ENCODE measurements around the gene LIFR.

LIFR gene

GRCh38 chr5:38582293-38582974, 26.0 kb upstream of the LIFR start:
- in situ Hi-C loops (cut with HindIII; ENCODE audit: low sequenced_read_pairs), result no loop called here
- DNase-seq (ENCODE audit: low read depth, low spot score), result no peak
- no peak overlapping the region for H3K4me3 ChIP-seq (ENCODE audit: low read depth, low read length)
- TF ChIP-seq, protein P1, sequence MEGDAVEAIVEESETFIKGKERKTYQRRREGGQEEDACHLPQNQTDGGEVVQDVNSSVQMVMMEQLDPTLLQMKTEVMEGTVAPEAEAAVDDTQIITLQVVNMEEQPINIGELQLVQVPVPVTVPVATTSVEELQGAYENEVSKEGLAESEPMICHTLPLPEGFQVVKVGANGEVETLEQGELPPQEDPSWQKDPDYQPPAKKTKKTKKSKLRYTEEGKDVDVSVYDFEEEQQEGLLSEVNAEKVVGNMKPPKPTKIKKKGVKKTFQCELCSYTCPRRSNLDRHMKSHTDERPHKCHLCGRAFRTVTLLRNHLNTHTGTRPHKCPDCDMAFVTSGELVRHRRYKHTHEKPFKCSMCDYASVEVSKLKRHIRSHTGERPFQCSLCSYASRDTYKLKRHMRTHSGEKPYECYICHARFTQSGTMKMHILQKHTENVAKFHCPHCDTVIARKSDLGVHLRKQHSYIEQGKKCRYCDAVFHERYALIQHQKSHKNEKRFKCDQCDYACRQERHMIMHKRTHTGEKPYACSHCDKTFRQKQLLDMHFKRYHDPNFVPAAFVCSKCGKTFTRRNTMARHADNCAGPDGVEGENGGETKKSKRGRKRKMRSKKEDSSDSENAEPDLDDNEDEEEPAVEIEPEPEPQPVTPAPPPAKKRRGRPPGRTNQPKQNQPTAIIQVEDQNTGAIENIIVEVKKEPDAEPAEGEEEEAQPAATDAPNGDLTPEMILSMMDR (IDR thresholded peaks at IDR 0.05; ENCODE audit: low read depth, low read length), result no peak

DNA sequence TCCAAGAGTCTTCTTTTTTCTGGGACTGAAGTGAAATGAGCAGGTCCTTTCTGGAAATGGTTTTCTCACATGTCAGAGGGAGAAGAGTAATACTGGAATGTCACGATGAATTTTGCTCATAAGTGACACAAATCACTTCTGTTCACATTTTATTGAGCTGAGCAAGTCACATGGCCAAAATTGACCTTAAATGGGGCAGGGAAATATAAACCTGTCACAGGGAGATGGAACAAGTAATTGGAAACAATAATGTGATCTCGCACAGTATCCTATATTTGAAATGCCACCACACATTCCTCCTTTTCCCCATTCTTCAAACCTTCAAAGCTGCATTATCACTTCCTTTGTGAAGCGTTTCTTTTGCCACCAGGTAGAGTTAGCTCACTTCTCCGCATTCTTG, 25.2 kb upstream of the LIFR start:
- no peak for DNase-seq (ENCODE audit: low read depth, low spot score)
- TF ChIP-seq, protein P1 (IDR thresholded peaks at IDR 0.05; ENCODE audit: low read depth, low read length), result no peak
- in situ Hi-C loops (cut with HindIII; ENCODE audit: low sequenced_read_pairs), result no loop called here
- H3K4me3 ChIP-seq (ENCODE audit: low read depth, low read length), result no peak overlapping the region

DNA sequence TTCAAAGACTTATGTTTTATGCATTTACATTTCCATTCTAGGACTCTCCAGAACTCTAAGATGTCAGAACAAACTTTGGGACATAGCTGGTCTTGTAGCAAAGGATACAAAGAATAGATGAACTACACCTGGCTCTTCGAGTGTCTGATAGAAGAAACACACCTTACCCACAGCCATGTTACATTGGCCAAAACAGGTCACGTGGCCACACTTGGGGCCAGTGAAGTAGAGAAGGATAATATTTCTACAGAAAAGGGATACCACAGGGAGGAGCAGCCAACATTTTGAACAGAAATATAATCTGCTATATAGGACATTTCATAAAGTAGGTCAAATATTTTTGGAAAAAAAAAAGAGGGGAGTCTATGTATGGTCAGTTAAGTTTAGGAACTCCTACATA, 22.7 kb upstream of the LIFR start:
- H3K4me3 ChIP-seq (ENCODE audit: low read depth, low read length), result no peak overlapping the region
- TF ChIP-seq, protein P1 (IDR thresholded peaks at IDR 0.05; ENCODE audit: low read depth, low read length), result no peak
- no peak for DNase-seq (ENCODE audit: low read depth, low spot score)
- in situ Hi-C loops (cut with HindIII; ENCODE audit: low sequenced_read_pairs), result no loop called here

- in situ Hi-C loops (cut with HindIII; ENCODE audit: low sequenced_read_pairs), result no loop called here
- TF ChIP-seq, protein P1 (IDR thresholded peaks at IDR 0.05; ENCODE audit: low read depth, low read length), result no peak
- no peak for DNase-seq (ENCODE audit: low read depth, low spot score)
- H3K4me3 ChIP-seq (ENCODE audit: low read depth, low read length), result no peak overlapping the region
Measured at GRCh38 chr5:38576961-38577684, 20.7 kb upstream of the LIFR start.

- TF ChIP-seq, protein P1 (IDR thresholded peaks at IDR 0.05; ENCODE audit: low read depth, low read length), result no peak
- no peak overlapping the region for H3K4me3 ChIP-seq (ENCODE audit: low read depth, low read length)
- in situ Hi-C loops (cut with HindIII; ENCODE audit: low sequenced_read_pairs), result no loop called here
- no peak for DNase-seq (ENCODE audit: low read depth, low spot score)
Measured at GRCh38 chr5:38576442-38576841, 20.0 kb upstream of the LIFR start.

DNA sequence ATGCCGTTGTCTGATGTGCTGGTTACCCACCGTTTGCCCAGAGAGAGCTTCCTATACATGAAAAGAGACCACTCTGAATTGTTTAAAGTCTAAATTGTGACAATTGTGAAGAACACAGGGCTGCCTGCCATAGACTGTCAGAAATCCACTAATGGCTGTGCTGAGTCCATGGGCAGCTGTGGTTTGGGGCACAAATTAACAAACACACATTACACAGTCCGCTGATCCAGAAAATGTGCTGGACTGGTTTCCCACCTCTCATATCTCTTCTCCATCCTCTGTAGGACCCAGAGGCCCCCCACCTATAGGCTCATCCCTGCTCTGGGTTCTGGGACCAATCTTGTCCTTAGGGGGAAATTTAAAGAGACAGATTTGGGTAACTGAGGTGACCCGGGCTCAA, 19.0 kb upstream of the LIFR start:
- no peak for DNase-seq (ENCODE audit: low read depth, low spot score)
- in situ Hi-C loops (cut with HindIII; ENCODE audit: low sequenced_read_pairs), result no loop called here
- TF ChIP-seq, protein P1 (IDR thresholded peaks at IDR 0.05; ENCODE audit: low read depth, low read length), result no peak
- no peak overlapping the region for H3K4me3 ChIP-seq (ENCODE audit: low read depth, low read length)

All from astrocyte of the spinal cord (primary cell).